ENCODE data around the gene MOB1B.

GRCh38 chr4:70877556-70877955 lies 24.6 kb upstream of the MOB1B start:
- no peak for TF ChIP-seq NRF1 (conservative IDR thresholded peaks at IDR 0.05; ENCODE audit: low read depth, low read length)
- no peak for TF ChIP-seq POLR2AphosphoS5 (IDR thresholded peaks at IDR 0.05; ENCODE audit: low read length)
- no peak for TF ChIP-seq USF2 (IDR thresholded peaks at IDR 0.05; ENCODE audit: borderline replicate concordance, low read depth, low read length)
- no peak for TF ChIP-seq JUND (IDR thresholded peaks at IDR 0.05; ENCODE audit: low read depth, low read length)
- no peak for TF ChIP-seq CTCF (IDR thresholded peaks at IDR 0.05 in 2 of 3, conservative IDR thresholded peaks at IDR 0.05 in 1 of 3; ENCODE audit: control insufficient read depth in 2 of 3, extremely low read depth in 1 of 3, insufficient read depth in 1 of 3, low read depth in 3 of 3, low read length in 3 of 3)
